GM23338 (cell line): ENCODE results near the gene KRTAP9-6. TPM values are rescaled to one million over a fixed set of nuclear protein-coding genes. Genes with fewer than 3 reads are reported as not detected.
"Not testable (repeated sequence)": the region's sequence is repeated elsewhere in the genome, so short reads cannot be mapped to it uniquely, and the experiment has no call there.

ENCODE experiments used
- ATAC-seq: fragments of 200-7000 bp; cut with Tn5 transposase; 3 replicates; pipeline ENCODE4 v1.9.1; 2020
- DNase-seq: peaks from one replicate; pipeline ENCODE4 v3.0.0-alpha.2; 2015; ENCODE audit warnings: low spot score
- H2AFZ ChIP-seq: fragments of 200-600 bp; sonication (generic); 2 replicates; pipeline ENCODE4 v1.8.0; 2016; ENCODE audit warnings: antibody characterized with exemption, mild to moderate bottlenecking, moderate library complexity
- H3F3A ChIP-seq: fragments of 200-600 bp; sonication (generic); replicated peaks from 2 replicates; pipeline ENCODE4 v1.8.0; 2017; ENCODE audit warnings: antibody characterized with exemption, mixed run types, low read depth
- H3K27ac ChIP-seq: fragments of 200-600 bp; sonication (generic); 2 replicates; pipeline ENCODE4 v1.6.1; 2016; ENCODE audit warnings: low read depth
- H3K27me3 ChIP-seq: fragments of 200-600 bp; sonication (generic); 2 replicates; pipeline ENCODE4 v1.8.0; 2016; ENCODE audit warnings: mild to moderate bottlenecking, mixed run types, moderate library complexity; ENCODE audit not compliant: insufficient read depth
- H3K36me3 ChIP-seq: fragments of 200-600 bp; sonication (generic); 2 replicates; pipeline ENCODE4 v1.8.0; 2016; ENCODE audit warnings: mild to moderate bottlenecking; ENCODE audit not compliant: insufficient read depth
- H3K4me1 ChIP-seq: fragments of 200-600 bp; sonication (generic); 2 replicates; pipeline ENCODE4 v1.8.0; 2016; ENCODE audit warnings: mild to moderate bottlenecking, moderate library complexity; ENCODE audit not compliant: insufficient read depth
- H3K4me2 ChIP-seq: fragments of 200-600 bp; sonication (generic); 2 replicates; pipeline ENCODE4 v1.7.1; 2017; ENCODE audit warnings: mixed run types
- H3K4me3 ChIP-seq: fragments of 200-600 bp; sonication (generic); 2 replicates; pipeline ENCODE4 v1.6.1; 2016; ENCODE audit warnings: mixed run types
- H3K79me2 ChIP-seq: fragments of 200-600 bp; sonication (generic); replicated peaks from 2 replicates; pipeline ENCODE4 v1.8.0; 2017; ENCODE audit warnings: mild to moderate bottlenecking; ENCODE audit not compliant: insufficient read depth
- H3K9me2 ChIP-seq: fragments of 200-600 bp; sonication (generic); 2 replicates; pipeline ENCODE4 v1.8.0; 2017; ENCODE audit not compliant: insufficient read depth
- H4K20me1 ChIP-seq: fragments of 200-600 bp; sonication (generic); replicated peaks from 2 replicates; pipeline ENCODE4 v1.8.0; 2017; ENCODE audit warnings: mild to moderate bottlenecking; ENCODE audit not compliant: insufficient read depth
- H3K27ac Mint-ChIP-seq: 2 replicates; pipeline ENCODE4 v1.8.0; 2020; ENCODE audit warnings: inconsistent platforms, mild to moderate bottlenecking, moderate library complexity, mixed read lengths
- H3K27me3 Mint-ChIP-seq: 3 replicates; pipeline ENCODE4 v1.8.0; 2022; ENCODE audit warnings: low read depth, mild to moderate bottlenecking, moderate library complexity, mixed read lengths, inconsistent platforms; ENCODE audit not compliant: insufficient read depth, poor library complexity
- H3K36me3 Mint-ChIP-seq: 3 replicates; pipeline ENCODE4 v1.8.0; 2021; ENCODE audit warnings: low read depth, mild to moderate bottlenecking, inconsistent platforms, moderate library complexity, mixed read lengths
- H3K4me1 Mint-ChIP-seq: 3 replicates; pipeline ENCODE4 v1.8.0; 2020; ENCODE audit warnings: mild to moderate bottlenecking, inconsistent platforms, mixed read lengths
- H3K4me3 Mint-ChIP-seq: 3 replicates; pipeline ENCODE4 v1.8.0; 2021; ENCODE audit warnings: moderate library complexity, mild to moderate bottlenecking, inconsistent platforms, mixed read lengths
- H3K9me3 Mint-ChIP-seq: 3 replicates; pipeline ENCODE4 v1.8.0; 2020; ENCODE audit warnings: moderate library complexity, mild to moderate bottlenecking, inconsistent platforms, mixed read lengths
- CREB1 ChIP-seq: fragments of 250-450 bp; sonication (Bioruptor Pico); IDR thresholded peaks from 2 replicates; pipeline ENCODE4 v1.5.0; 2020; ENCODE audit warnings: low read depth, mild to moderate bottlenecking, moderate library complexity
- EZH2 ChIP-seq: fragments of 200-600 bp; sonication (generic); IDR thresholded peaks from one replicate; pipeline ENCODE4 v1.8.0; 2017; ENCODE audit warnings: antibody characterized with exemption, mild to moderate bottlenecking, low read depth; ENCODE audit not compliant: unreplicated experiment
- EZH2phosphoT487 ChIP-seq: fragments of 200-600 bp; sonication (generic); IDR thresholded peaks from one replicate; pipeline ENCODE4 v1.8.1; 2018; ENCODE audit warnings: antibody characterized with exemption; ENCODE audit not compliant: unreplicated experiment
- JUNB ChIP-seq: IDR thresholded peaks from one replicate; pipeline ENCODE4 v1.6.1; 2016; ENCODE audit warnings: antibody characterized with exemption; ENCODE audit not compliant: unreplicated experiment
- NANOG ChIP-seq: IDR thresholded peaks from 2 replicates; pipeline ENCODE4 v1.6.1; 2016; ENCODE audit warnings: antibody characterized with exemption, borderline replicate concordance
- POLR2AphosphoS5 ChIP-seq: IDR thresholded peaks from 2 replicates; pipeline ENCODE4 v1.6.1; 2016; ENCODE audit warnings: antibody characterized with exemption, low read depth
- STAT1 ChIP-seq: IDR thresholded peaks from one replicate; pipeline ENCODE4 v1.6.1; 2016; ENCODE audit warnings: antibody characterized with exemption; ENCODE audit not compliant: unreplicated experiment
- ZNF114 ChIP-seq: fragments of 250-450 bp; sonication (Bioruptor Pico); IDR thresholded peaks from 2 replicates; pipeline ENCODE4 v1.5.0; 2020; ENCODE audit warnings: mild to moderate bottlenecking, moderate library complexity
- ZNF331 ChIP-seq: fragments of 250-450 bp; sonication (Bioruptor Pico); IDR thresholded peaks from 2 replicates; pipeline ENCODE4 v1.5.0; 2020; ENCODE audit warnings: low read depth, mild to moderate bottlenecking, moderate library complexity
- polyA plus RNA-seq: library from polyadenylated mRNA; unstranded; fragments of >200 nt; fragmentation: Nextera tagmentation; extraction: Ambion mirVana; gene quantifications from 2 replicates; pipeline ENCODE4 v1.2.1, GENCODE V29; 2016
- total RNA-seq: library from RNA; depleted of rRNA; stranded (reverse); fragments of >200 nt; shearing (Covaris generic); gene quantifications from 2 replicates; pipeline ENCODE4 v1.2.3, GENCODE V29; 2014
- TF ChIP-seq, protein P1 (sequence below): IDR thresholded peaks from 2 replicates; pipeline ENCODE4 v1.6.1; 2016; ENCODE audit warnings: antibody characterized with exemption
- TF ChIP-seq, protein P2 (sequence below): IDR thresholded peaks from one replicate; pipeline ENCODE4 v1.6.1; 2018; ENCODE audit warnings: antibody characterized with exemption; ENCODE audit not compliant: unreplicated experiment
- TF ChIP-seq, protein P3 (sequence below), 2 experiments: fragments of 200-600 bp in 1 of 2; sonication (generic) in 1 of 2; conservative IDR thresholded peaks; 2 replicates each; pipeline versions ENCODE4 v1.5.1 to v1.6.1; 2016 to 2017; ENCODE audit warnings: antibody characterized with exemption in 2 of 2, low read depth in 2 of 2, mild to moderate bottlenecking in 2 of 2, moderate library complexity in 1 of 2

The KRTAP9-6 gene
- total and polyA plus RNA-seq, 2 experiments from 2014 or later: not detected

DNA sequence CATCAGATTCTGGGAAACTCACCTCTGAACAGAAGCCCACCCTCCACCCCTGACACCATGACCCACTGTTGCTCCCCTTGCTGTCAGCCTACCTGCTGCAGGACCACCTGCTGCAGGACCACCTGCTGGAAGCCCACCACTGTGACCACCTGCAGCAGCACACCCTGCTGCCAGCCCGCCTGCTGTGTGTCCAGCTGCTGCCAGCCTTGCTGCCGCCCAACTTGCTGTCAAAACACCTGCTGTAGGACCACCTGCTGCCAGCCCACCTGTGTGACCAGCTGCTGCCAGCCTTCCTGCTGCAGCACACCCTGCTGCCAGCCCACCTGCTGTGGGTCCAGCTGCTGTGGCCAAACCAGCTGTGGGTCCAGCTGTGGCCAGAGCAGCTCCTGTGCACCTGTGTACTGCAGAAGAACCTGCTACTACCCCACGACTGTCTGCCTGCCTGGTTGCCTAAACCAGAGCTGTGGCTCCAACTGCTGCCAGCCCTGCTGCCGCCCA, 38.5 kb upstream of the KRTAP9-6 start, which contains the start of gene KRTAP9-2:
Gene KRTAP9-2 (plus strand): TSS at position 51 of the 498 bp plus-strand sequence. CDS start 7 bp downstream, at position 58.
- H3K4me3 Mint-ChIP-seq, H3K4me1 Mint-ChIP-seq, H3F3A ChIP-seq, ATAC-seq, H3K9me2 ChIP-seq, DNase-seq, H3K4me1 ChIP-seq, H3K27ac ChIP-seq, H3K27ac Mint-ChIP-seq, H2AFZ ChIP-seq, H3K27me3 ChIP-seq, H3K9me3 Mint-ChIP-seq, H3K36me3 ChIP-seq, H4K20me1 ChIP-seq, H3K36me3 Mint-ChIP-seq, H3K4me3 ChIP-seq, H3K4me2 ChIP-seq, H3K27me3 Mint-ChIP-seq, H3K79me2 ChIP-seq: not testable (repeated sequence)

DNA sequence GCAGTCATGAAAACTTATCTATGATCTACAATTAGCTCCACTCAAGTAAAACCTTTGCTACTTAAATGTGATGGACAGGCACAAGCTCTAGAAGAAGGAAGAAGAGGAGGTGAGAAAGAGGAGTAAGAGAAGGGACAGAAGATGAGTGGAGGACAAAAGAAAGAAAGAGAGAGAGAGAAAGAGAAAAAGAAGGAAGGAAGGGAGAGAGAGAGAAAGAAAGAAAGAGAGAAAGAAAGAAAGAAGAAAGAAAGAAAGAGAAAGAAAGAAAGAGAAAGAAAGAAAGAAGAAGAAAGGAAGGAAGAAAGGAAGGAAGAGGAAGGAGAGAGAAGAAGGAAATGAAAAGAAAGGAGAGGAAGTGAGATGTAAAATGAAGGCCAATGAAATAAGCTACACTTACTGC, 35.1 kb upstream of the KRTAP9-6 start:
- Mint-ChIP-seq H3K36me3 (no peaks in the 10 kb centered on the region), H3K27ac (no peak overlapping the region), H3K9me3 (no peaks in the 10 kb centered on the region), H3K27me3 (no peaks in the 10 kb centered on the region), H3K4me3 (no peak overlapping the region), H3K4me1 (no peaks in the 10 kb centered on the region)
- Histone ChIP-seq H2AFZ (no peak overlapping the region), H3K4me3 (no peak overlapping the region), H3K4me1 (no peaks in the 10 kb centered on the region), H3K9me2 (no peaks in the 10 kb centered on the region), H3K27me3 (no peaks in the 10 kb centered on the region), H3K4me2 (no peak overlapping the region), H4K20me1 (no peaks in the 10 kb centered on the region), H3K27ac (no peak overlapping the region), H3K36me3 (no peaks in the 10 kb centered on the region), H3K79me2 (no peaks in the 10 kb centered on the region), H3F3A (no peaks in the 10 kb centered on the region)
- no peak for DNase-seq
- ATAC-seq: no peak
- TF ChIP-seq CREB1 (CRISPR knock-in tag) (no peak), EZH2phosphoT487 (no peak), ZNF331 (CRISPR knock-in tag) (no peak), POLR2AphosphoS5 (no peak), JUNB (no peak), ZNF114 (CRISPR knock-in tag) (no peak), STAT1 (no peak), EZH2 (no peak), NANOG (no peak)
- TF ChIP-seq, protein P1, sequence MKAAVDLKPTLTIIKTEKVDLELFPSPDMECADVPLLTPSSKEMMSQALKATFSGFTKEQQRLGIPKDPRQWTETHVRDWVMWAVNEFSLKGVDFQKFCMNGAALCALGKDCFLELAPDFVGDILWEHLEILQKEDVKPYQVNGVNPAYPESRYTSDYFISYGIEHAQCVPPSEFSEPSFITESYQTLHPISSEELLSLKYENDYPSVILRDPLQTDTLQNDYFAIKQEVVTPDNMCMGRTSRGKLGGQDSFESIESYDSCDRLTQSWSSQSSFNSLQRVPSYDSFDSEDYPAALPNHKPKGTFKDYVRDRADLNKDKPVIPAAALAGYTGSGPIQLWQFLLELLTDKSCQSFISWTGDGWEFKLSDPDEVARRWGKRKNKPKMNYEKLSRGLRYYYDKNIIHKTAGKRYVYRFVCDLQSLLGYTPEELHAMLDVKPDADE: no peak
- TF ChIP-seq, protein P2, sequence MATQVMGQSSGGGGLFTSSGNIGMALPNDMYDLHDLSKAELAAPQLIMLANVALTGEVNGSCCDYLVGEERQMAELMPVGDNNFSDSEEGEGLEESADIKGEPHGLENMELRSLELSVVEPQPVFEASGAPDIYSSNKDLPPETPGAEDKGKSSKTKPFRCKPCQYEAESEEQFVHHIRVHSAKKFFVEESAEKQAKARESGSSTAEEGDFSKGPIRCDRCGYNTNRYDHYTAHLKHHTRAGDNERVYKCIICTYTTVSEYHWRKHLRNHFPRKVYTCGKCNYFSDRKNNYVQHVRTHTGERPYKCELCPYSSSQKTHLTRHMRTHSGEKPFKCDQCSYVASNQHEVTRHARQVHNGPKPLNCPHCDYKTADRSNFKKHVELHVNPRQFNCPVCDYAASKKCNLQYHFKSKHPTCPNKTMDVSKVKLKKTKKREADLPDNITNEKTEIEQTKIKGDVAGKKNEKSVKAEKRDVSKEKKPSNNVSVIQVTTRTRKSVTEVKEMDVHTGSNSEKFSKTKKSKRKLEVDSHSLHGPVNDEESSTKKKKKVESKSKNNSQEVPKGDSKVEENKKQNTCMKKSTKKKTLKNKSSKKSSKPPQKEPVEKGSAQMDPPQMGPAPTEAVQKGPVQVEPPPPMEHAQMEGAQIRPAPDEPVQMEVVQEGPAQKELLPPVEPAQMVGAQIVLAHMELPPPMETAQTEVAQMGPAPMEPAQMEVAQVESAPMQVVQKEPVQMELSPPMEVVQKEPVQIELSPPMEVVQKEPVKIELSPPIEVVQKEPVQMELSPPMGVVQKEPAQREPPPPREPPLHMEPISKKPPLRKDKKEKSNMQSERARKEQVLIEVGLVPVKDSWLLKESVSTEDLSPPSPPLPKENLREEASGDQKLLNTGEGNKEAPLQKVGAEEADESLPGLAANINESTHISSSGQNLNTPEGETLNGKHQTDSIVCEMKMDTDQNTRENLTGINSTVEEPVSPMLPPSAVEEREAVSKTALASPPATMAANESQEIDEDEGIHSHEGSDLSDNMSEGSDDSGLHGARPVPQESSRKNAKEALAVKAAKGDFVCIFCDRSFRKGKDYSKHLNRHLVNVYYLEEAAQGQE: no peak
- TF ChIP-seq, protein P3, sequence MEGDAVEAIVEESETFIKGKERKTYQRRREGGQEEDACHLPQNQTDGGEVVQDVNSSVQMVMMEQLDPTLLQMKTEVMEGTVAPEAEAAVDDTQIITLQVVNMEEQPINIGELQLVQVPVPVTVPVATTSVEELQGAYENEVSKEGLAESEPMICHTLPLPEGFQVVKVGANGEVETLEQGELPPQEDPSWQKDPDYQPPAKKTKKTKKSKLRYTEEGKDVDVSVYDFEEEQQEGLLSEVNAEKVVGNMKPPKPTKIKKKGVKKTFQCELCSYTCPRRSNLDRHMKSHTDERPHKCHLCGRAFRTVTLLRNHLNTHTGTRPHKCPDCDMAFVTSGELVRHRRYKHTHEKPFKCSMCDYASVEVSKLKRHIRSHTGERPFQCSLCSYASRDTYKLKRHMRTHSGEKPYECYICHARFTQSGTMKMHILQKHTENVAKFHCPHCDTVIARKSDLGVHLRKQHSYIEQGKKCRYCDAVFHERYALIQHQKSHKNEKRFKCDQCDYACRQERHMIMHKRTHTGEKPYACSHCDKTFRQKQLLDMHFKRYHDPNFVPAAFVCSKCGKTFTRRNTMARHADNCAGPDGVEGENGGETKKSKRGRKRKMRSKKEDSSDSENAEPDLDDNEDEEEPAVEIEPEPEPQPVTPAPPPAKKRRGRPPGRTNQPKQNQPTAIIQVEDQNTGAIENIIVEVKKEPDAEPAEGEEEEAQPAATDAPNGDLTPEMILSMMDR (conservative IDR thresholded peaks at IDR 0.05; ENCODE audit: low read depth in 2 of 2): no peak
